Calu3 (cell line): Measurements from ENCODE around the gene CCR9. TPM values are rescaled to one million over a fixed set of nuclear protein-coding genes. Genes with fewer than 3 reads are reported as not detected.

Experiments used
- BruUV-seq: library from RNA; stranded (reverse); fragments of 400-500 nt; replicated peaks from 2 replicates; lab custom pipeline; 2021; lab: Mats Ljungman, UMichigan
- CTCF ChIA-PET: fragments of 300-600 bp; sonication (Branson Sonifier 250); formaldehyde crosslinking; loops from one replicate; lab custom pipeline; 2022; ENCODE audit warnings: antibody characterized with exemption; lab: Charles Lee
- DNase-seq: peaks from one replicate; pipeline ENCODE4 v3.0.0; 2022
- H3K27ac Mint-ChIP-seq: one replicate; pipeline ENCODE4 v1.8.0; 2022; ENCODE audit warnings: mixed read lengths; ENCODE audit not compliant: unreplicated experiment
- H3K27me3 Mint-ChIP-seq: one replicate; pipeline ENCODE4 v1.8.0; 2022; ENCODE audit warnings: mixed read lengths; ENCODE audit not compliant: unreplicated experiment
- H3K36me3 Mint-ChIP-seq: one replicate; pipeline ENCODE4 v1.8.0; 2022; ENCODE audit warnings: mild to moderate bottlenecking, moderate library complexity, mixed read lengths; ENCODE audit not compliant: insufficient read depth, unreplicated experiment
- H3K4me1 Mint-ChIP-seq: one replicate; pipeline ENCODE4 v1.8.0; 2022; ENCODE audit warnings: mild to moderate bottlenecking, low read depth, mixed read lengths; ENCODE audit not compliant: unreplicated experiment
- H3K4me3 Mint-ChIP-seq: one replicate; pipeline ENCODE4 v1.8.0; 2022; ENCODE audit warnings: mild to moderate bottlenecking, low read depth, moderate library complexity, mixed read lengths; ENCODE audit not compliant: unreplicated experiment
- H3K9me3 Mint-ChIP-seq: one replicate; pipeline ENCODE4 v1.8.0; 2022; ENCODE audit warnings: low read depth, mixed read lengths; ENCODE audit not compliant: unreplicated experiment
- intact Hi-C: fragments of 100-400 bp; cut with micrococcal nuclease; formaldehyde crosslinking; loops from one replicate; pipeline ENCODE4 v1.10.0; 2022; ENCODE audit not compliant: unreplicated experiment
- total RNA-seq: library from RNA; stranded (reverse); gene quantifications from 2 replicates; pipeline ENCODE4 v1.2.3, GENCODE V29; 2022
- TF ChIP-seq, protein P1 (sequence below): fragments of 200-600 bp; IDR thresholded peaks from one replicate; pipeline ENCODE4 v1.8.0; 2022; ENCODE audit warnings: antibody characterized with exemption; ENCODE audit not compliant: unreplicated experiment

CCR9 gene
- total RNA-seq, 1 experiment from 2014 or later, result not detected

DNA sequence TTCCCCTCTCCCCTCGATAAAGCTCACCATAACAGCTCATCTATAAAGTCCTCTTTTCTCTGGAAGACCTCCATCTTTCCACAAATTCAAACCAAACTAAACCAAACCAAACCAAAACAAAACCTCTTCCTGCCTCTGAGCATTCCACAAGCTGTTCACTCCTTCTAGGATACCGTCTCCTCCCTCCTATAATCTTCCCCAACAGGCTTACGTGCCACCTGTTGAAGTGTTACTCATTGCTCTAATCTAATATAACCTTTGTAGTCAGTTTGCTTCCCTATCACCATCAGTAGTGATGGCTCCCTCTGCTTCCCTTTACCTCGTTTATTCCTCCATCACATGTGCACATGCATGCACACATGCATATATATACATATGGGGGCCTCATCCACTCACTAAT lies 12.7 kb upstream of the CCR9 start:
- no peak for DNase-seq
- peaks cover 40% of the 10 kb centered on the region for H3K27me3 Mint-ChIP-seq
- H3K4me1 Mint-ChIP-seq, result no peaks in the 10 kb centered on the region
- peaks cover 7% of the 10 kb centered on the region for H3K9me3 Mint-ChIP-seq
- no TSS peak for BruUV-seq
- TF ChIP-seq, protein P1, sequence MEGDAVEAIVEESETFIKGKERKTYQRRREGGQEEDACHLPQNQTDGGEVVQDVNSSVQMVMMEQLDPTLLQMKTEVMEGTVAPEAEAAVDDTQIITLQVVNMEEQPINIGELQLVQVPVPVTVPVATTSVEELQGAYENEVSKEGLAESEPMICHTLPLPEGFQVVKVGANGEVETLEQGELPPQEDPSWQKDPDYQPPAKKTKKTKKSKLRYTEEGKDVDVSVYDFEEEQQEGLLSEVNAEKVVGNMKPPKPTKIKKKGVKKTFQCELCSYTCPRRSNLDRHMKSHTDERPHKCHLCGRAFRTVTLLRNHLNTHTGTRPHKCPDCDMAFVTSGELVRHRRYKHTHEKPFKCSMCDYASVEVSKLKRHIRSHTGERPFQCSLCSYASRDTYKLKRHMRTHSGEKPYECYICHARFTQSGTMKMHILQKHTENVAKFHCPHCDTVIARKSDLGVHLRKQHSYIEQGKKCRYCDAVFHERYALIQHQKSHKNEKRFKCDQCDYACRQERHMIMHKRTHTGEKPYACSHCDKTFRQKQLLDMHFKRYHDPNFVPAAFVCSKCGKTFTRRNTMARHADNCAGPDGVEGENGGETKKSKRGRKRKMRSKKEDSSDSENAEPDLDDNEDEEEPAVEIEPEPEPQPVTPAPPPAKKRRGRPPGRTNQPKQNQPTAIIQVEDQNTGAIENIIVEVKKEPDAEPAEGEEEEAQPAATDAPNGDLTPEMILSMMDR, result no peak
- intact Hi-C loops, result no loop called here
- H3K4me3 Mint-ChIP-seq, result no peak overlapping the region
- CTCF ChIA-PET, result no interaction called here
- H3K36me3 Mint-ChIP-seq, result no peaks in the 10 kb centered on the region
- H3K27ac Mint-ChIP-seq, result no peak overlapping the region

DNA sequence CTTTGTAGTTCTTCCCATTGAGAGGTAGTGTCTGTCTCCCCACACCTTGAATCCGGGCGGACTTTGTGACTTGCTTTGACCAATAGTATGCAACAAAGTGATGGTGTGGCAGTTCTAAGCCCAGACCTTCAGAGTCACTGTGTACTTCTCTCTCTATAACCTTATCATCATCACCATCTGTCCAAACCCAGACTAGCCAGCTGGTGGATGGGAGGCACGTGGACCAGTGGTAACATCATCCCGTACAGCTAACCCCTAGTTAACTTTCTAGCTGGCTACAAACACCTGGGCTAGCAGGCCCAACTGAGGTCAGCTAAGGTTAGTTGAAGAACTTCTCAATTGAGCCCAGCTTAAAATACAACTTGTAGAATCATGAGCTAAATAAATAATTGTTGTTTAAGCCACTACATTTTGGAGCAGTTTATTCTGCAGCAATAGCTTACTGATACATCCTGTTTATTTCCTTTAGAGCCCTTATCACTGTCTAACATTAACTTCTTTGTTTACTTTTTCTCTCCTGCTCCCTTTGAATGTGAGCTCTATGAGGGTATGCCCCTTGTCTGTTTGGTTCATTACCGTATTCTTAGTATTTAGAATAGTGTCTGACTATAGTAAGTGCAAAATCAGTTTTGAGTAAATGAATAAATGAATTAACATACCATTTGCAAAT lies 11.5 kb upstream of the CCR9 start:
- TF ChIP-seq, protein P1, result no peak
- H3K36me3 Mint-ChIP-seq, result no peaks in the 10 kb centered on the region
- no TSS peak for BruUV-seq
- intact Hi-C loops, result no loop called here
- no peaks in the 10 kb centered on the region for H3K4me1 Mint-ChIP-seq
- peaks cover 7% of the 10 kb centered on the region for H3K9me3 Mint-ChIP-seq
- H3K27me3 Mint-ChIP-seq, result peaks cover 40% of the 10 kb centered on the region
- DNase-seq, result no peak
- no peak overlapping the region for H3K4me3 Mint-ChIP-seq
- no peak overlapping the region for H3K27ac Mint-ChIP-seq
- CTCF ChIA-PET, result no interaction called here

DNA sequence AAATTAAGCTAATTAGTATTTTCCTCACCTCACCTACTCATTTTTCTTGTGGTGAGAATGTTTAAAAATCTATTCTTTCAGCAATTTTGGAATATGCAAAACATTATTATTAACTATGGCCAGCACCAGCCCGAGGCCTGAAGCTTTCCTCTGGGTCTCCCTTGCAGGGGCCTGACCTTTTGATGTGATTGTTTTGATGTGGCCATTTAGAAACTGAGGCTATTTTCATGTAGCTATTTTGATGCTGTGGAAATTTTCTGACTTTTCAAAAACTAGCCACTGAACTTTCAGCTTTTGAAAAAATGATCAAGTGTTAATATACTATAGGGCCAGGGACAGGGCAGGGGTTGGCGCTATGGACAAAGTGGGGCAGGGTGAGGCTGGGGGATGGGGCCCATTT lies 8.2 kb upstream of the CCR9 start:
- intact Hi-C loops, result no loop called here
- H3K27me3 Mint-ChIP-seq, result peaks cover 40% of the 10 kb centered on the region
- CTCF ChIA-PET, result interaction anchor here (0.7 kb wide), 1 partner anchor 15 kb away, joined by 3 read pairs; no protein-coding TSS in a partner anchor

DNA sequence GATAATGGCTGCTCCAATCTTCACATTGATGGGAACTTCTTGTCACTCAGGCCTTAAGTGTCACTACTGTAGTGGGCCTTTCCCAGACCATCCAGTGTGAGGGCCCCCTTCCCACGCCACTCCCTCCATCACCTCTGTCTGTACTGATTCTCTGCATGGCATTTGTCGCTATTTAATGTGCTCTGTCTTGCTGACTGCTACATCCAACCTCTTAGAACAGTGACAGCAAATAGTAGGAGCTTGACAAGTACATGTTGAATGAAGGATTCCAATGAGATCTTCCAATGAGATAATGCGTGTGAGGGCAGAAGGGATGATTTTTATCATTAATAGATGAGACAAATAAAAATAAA lies 5.6 kb upstream of the CCR9 start:
- TF ChIP-seq, protein P1, result no peak
- intact Hi-C loops, result no loop called here

More for the DNA sequence above, 8.2 kb upstream of the CCR9 start:
- no peaks in the 10 kb centered on the region for H3K36me3 Mint-ChIP-seq
- DNase-seq, result no peak
- no TSS peak for BruUV-seq
- H3K27ac Mint-ChIP-seq, result no peak overlapping the region
- no peak overlapping the region for H3K4me3 Mint-ChIP-seq
- TF ChIP-seq, protein P1, result no peak
- H3K4me1 Mint-ChIP-seq, result peaks cover 7% of the 10 kb centered on the region
- H3K9me3 Mint-ChIP-seq, result peaks cover 7% of the 10 kb centered on the region

More for the DNA sequence above, 5.6 kb upstream of the CCR9 start:
- Mint-ChIP-seq H3K36me3 (no peaks in the 10 kb centered on the region), H3K27ac (no peak overlapping the region), H3K27me3 (peaks cover 37% of the 10 kb centered on the region), H3K4me1 (peaks cover 7% of the 10 kb centered on the region), H3K9me3 (no peaks in the 10 kb centered on the region), H3K4me3 (no peak overlapping the region)
- no TSS peak for BruUV-seq
- CTCF ChIA-PET, result no interaction called here
- no peak for DNase-seq
